GM23338 (cell line): Measurements from ENCODE around the gene ROBO1. TPM values are rescaled to one million over a fixed set of nuclear protein-coding genes. Genes with fewer than 3 reads are reported as not detected.

Experiments
- ATAC-seq: fragments of 200-7000 bp; cut with Tn5 transposase; 3 replicates; pipeline ENCODE4 v1.9.1; 2020
- DNase-seq: peaks from one replicate; pipeline ENCODE4 v3.0.0-alpha.2; 2015; ENCODE audit warnings: low spot score
- H2AFZ ChIP-seq: fragments of 200-600 bp; sonication (generic); 2 replicates; pipeline ENCODE4 v1.8.0; 2016; ENCODE audit warnings: antibody characterized with exemption, mild to moderate bottlenecking, moderate library complexity
- H3F3A ChIP-seq: fragments of 200-600 bp; sonication (generic); replicated peaks from 2 replicates; pipeline ENCODE4 v1.8.0; 2017; ENCODE audit warnings: antibody characterized with exemption, mixed run types, low read depth
- H3K27ac ChIP-seq: fragments of 200-600 bp; sonication (generic); 2 replicates; pipeline ENCODE4 v1.6.1; 2016; ENCODE audit warnings: low read depth
- H3K27me3 ChIP-seq: fragments of 200-600 bp; sonication (generic); 2 replicates; pipeline ENCODE4 v1.8.0; 2016; ENCODE audit warnings: mild to moderate bottlenecking, mixed run types, moderate library complexity; ENCODE audit not compliant: insufficient read depth
- H3K36me3 ChIP-seq: fragments of 200-600 bp; sonication (generic); 2 replicates; pipeline ENCODE4 v1.8.0; 2016; ENCODE audit warnings: mild to moderate bottlenecking; ENCODE audit not compliant: insufficient read depth
- H3K4me1 ChIP-seq: fragments of 200-600 bp; sonication (generic); 2 replicates; pipeline ENCODE4 v1.8.0; 2016; ENCODE audit warnings: mild to moderate bottlenecking, moderate library complexity; ENCODE audit not compliant: insufficient read depth
- H3K4me2 ChIP-seq: fragments of 200-600 bp; sonication (generic); 2 replicates; pipeline ENCODE4 v1.7.1; 2017; ENCODE audit warnings: mixed run types
- H3K4me3 ChIP-seq: fragments of 200-600 bp; sonication (generic); 2 replicates; pipeline ENCODE4 v1.6.1; 2016; ENCODE audit warnings: mixed run types
- H3K79me2 ChIP-seq: fragments of 200-600 bp; sonication (generic); replicated peaks from 2 replicates; pipeline ENCODE4 v1.8.0; 2017; ENCODE audit warnings: mild to moderate bottlenecking; ENCODE audit not compliant: insufficient read depth
- H3K9me2 ChIP-seq: fragments of 200-600 bp; sonication (generic); 2 replicates; pipeline ENCODE4 v1.8.0; 2017; ENCODE audit not compliant: insufficient read depth
- H4K20me1 ChIP-seq: fragments of 200-600 bp; sonication (generic); replicated peaks from 2 replicates; pipeline ENCODE4 v1.8.0; 2017; ENCODE audit warnings: mild to moderate bottlenecking; ENCODE audit not compliant: insufficient read depth
- H3K27ac Mint-ChIP-seq: 2 replicates; pipeline ENCODE4 v1.8.0; 2020; ENCODE audit warnings: inconsistent platforms, mild to moderate bottlenecking, moderate library complexity, mixed read lengths
- H3K27me3 Mint-ChIP-seq: 3 replicates; pipeline ENCODE4 v1.8.0; 2022; ENCODE audit warnings: low read depth, mild to moderate bottlenecking, moderate library complexity, mixed read lengths, inconsistent platforms; ENCODE audit not compliant: insufficient read depth, poor library complexity
- H3K36me3 Mint-ChIP-seq: 3 replicates; pipeline ENCODE4 v1.8.0; 2021; ENCODE audit warnings: low read depth, mild to moderate bottlenecking, inconsistent platforms, moderate library complexity, mixed read lengths
- H3K4me1 Mint-ChIP-seq: 3 replicates; pipeline ENCODE4 v1.8.0; 2020; ENCODE audit warnings: mild to moderate bottlenecking, inconsistent platforms, mixed read lengths
- H3K4me3 Mint-ChIP-seq: 3 replicates; pipeline ENCODE4 v1.8.0; 2021; ENCODE audit warnings: moderate library complexity, mild to moderate bottlenecking, inconsistent platforms, mixed read lengths
- H3K9me3 Mint-ChIP-seq: 3 replicates; pipeline ENCODE4 v1.8.0; 2020; ENCODE audit warnings: moderate library complexity, mild to moderate bottlenecking, inconsistent platforms, mixed read lengths
- CREB1 ChIP-seq: fragments of 250-450 bp; sonication (Bioruptor Pico); IDR thresholded peaks from 2 replicates; pipeline ENCODE4 v1.5.0; 2020; ENCODE audit warnings: low read depth, mild to moderate bottlenecking, moderate library complexity
- ETS1 ChIP-seq: IDR thresholded peaks from 2 replicates; pipeline ENCODE4 v1.6.1; 2016; ENCODE audit warnings: antibody characterized with exemption
- EZH2 ChIP-seq: fragments of 200-600 bp; sonication (generic); IDR thresholded peaks from one replicate; pipeline ENCODE4 v1.8.0; 2017; ENCODE audit warnings: antibody characterized with exemption, mild to moderate bottlenecking, low read depth; ENCODE audit not compliant: unreplicated experiment
- EZH2phosphoT487 ChIP-seq: fragments of 200-600 bp; sonication (generic); IDR thresholded peaks from one replicate; pipeline ENCODE4 v1.8.1; 2018; ENCODE audit warnings: antibody characterized with exemption; ENCODE audit not compliant: unreplicated experiment
- JUNB ChIP-seq: IDR thresholded peaks from one replicate; pipeline ENCODE4 v1.6.1; 2016; ENCODE audit warnings: antibody characterized with exemption; ENCODE audit not compliant: unreplicated experiment
- NANOG ChIP-seq: IDR thresholded peaks from 2 replicates; pipeline ENCODE4 v1.6.1; 2016; ENCODE audit warnings: antibody characterized with exemption, borderline replicate concordance
- POLR2AphosphoS5 ChIP-seq: IDR thresholded peaks from 2 replicates; pipeline ENCODE4 v1.6.1; 2016; ENCODE audit warnings: antibody characterized with exemption, low read depth
- REST ChIP-seq: IDR thresholded peaks from one replicate; pipeline ENCODE4 v1.6.1; 2018; ENCODE audit warnings: antibody characterized with exemption; ENCODE audit not compliant: unreplicated experiment
- STAT1 ChIP-seq: IDR thresholded peaks from one replicate; pipeline ENCODE4 v1.6.1; 2016; ENCODE audit warnings: antibody characterized with exemption; ENCODE audit not compliant: unreplicated experiment
- ZNF114 ChIP-seq: fragments of 250-450 bp; sonication (Bioruptor Pico); IDR thresholded peaks from 2 replicates; pipeline ENCODE4 v1.5.0; 2020; ENCODE audit warnings: mild to moderate bottlenecking, moderate library complexity
- ZNF331 ChIP-seq: fragments of 250-450 bp; sonication (Bioruptor Pico); IDR thresholded peaks from 2 replicates; pipeline ENCODE4 v1.5.0; 2020; ENCODE audit warnings: low read depth, mild to moderate bottlenecking, moderate library complexity
- ZNF462 ChIP-seq: fragments of 250-450 bp; sonication (Bioruptor Pico); IDR thresholded peaks from 2 replicates; pipeline ENCODE4 v1.5.0; 2020; ENCODE audit warnings: mild to moderate bottlenecking, moderate library complexity
- polyA plus RNA-seq: library from polyadenylated mRNA; unstranded; fragments of >200 nt; fragmentation: Nextera tagmentation; extraction: Ambion mirVana; gene quantifications from 2 replicates; pipeline ENCODE4 v1.2.1, GENCODE V29; 2016
- total RNA-seq: library from RNA; depleted of rRNA; stranded (reverse); fragments of >200 nt; shearing (Covaris generic); gene quantifications from 2 replicates; pipeline ENCODE4 v1.2.3, GENCODE V29; 2014

Gene ROBO1
- total and polyA plus RNA-seq, 2 experiments from 2014 or later, result 19.2 to 78.3 TPM

GRCh38 chr3:78990156-78990555 lies 777.6 kb downstream of the ROBO1 start:
- H3K4me2 ChIP-seq, result no peak overlapping the region
- H3K79me2 ChIP-seq, result peaks cover 51% of the 10 kb centered on the region
- DNase-seq (no peak), ATAC-seq (no peak)
- peaks cover 17% of the 10 kb centered on the region; the same call in 2 of the 3 replicates for H3K36me3 Mint-ChIP-seq
- TF ChIP-seq EZH2phosphoT487, result no peak
- no peak for TF ChIP-seq REST
- TF ChIP-seq NANOG, result no peak
- TF ChIP-seq ZNF331 (CRISPR knock-in tag), result no peak
- no peak for TF ChIP-seq CREB1
- no peak for TF ChIP-seq ETS1
- TF ChIP-seq JUNB, result no peak
- no peak for TF ChIP-seq POLR2AphosphoS5
- no peak for TF ChIP-seq STAT1
- no peak for TF ChIP-seq EZH2
- TF ChIP-seq ZNF462, result no peak
- TF ChIP-seq ZNF114, result no peak
- H3K9me3 Mint-ChIP-seq, result peaks cover 4% of the 10 kb centered on the region; the same call in 2 of the 3 replicates
- peaks cover 32% of the 10 kb centered on the region for H3K4me1 ChIP-seq
- H3K27ac Mint-ChIP-seq, result no peak overlapping the region
- no peaks in the 10 kb centered on the region for H3K9me2 ChIP-seq
- no peak overlapping the region for H3K27ac ChIP-seq
- H4K20me1 ChIP-seq, result peaks cover 3% of the 10 kb centered on the region; the same call in 1 of the 2 replicates
- no peak overlapping the region for H3K4me3 Mint-ChIP-seq
- H3K27me3 ChIP-seq, result no peaks in the 10 kb centered on the region
- H2AFZ ChIP-seq, result no peak overlapping the region
- H3K27me3 Mint-ChIP-seq, result no peaks in the 10 kb centered on the region
- H3K4me1 Mint-ChIP-seq, result peaks cover 37% of the 10 kb centered on the region
- H3K4me3 ChIP-seq, result no peak overlapping the region
- H3K36me3 ChIP-seq, result no peaks in the 10 kb centered on the region
- H3F3A ChIP-seq, result 0 out of 2 replicates have a peak, but pooled peaks cover 3% of the 10 kb centered on the region
